Body of pancreas (tissue), 4 donors: ENCODE results near the gene MESP1.

Source experiments
- CTCF ChIP-seq, 7 experiments: fragments of 450-650 bp in 4 of 7; fragments of 200-600 bp in 3 of 7; sonication (generic) in 3 of 7; IDR thresholded peaks; one replicate each; pipeline ENCODE4 v1.5.1; 2016 to 2019; ENCODE audit warnings: antibody characterized with exemption in 7 of 7
- POLR2A ChIP-seq, 3 donors: fragments of 450-650 bp; IDR thresholded peaks; one replicate each; pipeline ENCODE4 v1.6.1; 2016; ENCODE audit warnings: antibody characterized with exemption in 3 of 3, mild to moderate bottlenecking in 2 of 3

GRCh38 chr15:89785064-89785773 lies 34.2 kb upstream of the MESP1 start:
- no peak for TF ChIP-seq CTCF (IDR thresholded peaks at IDR 0.05)
- TF ChIP-seq POLR2A (IDR thresholded peaks at IDR 0.05) = no peak
